KMS-11 (cell line): ENCODE data around the gene DDI2.
"Not testable (repeated sequence)": the region's sequence is repeated elsewhere in the genome, so short reads cannot be mapped to it uniquely, and the experiment has no call there.

Experiments used
- H2AFZ ChIP-seq: fragments of 200-600 bp; sonication (generic); 2 replicates; pipeline ENCODE4 v1.6.1; 2016; ENCODE audit warnings: antibody characterized with exemption, mixed run types, low read depth
- H3K27ac ChIP-seq: fragments of 200-600 bp; sonication (generic); 2 replicates; pipeline ENCODE4 v1.6.1; 2016; ENCODE audit warnings: mild to moderate bottlenecking, mixed run types
- H3K27me3 ChIP-seq: fragments of 200-600 bp; sonication (generic); 2 replicates; pipeline ENCODE4 v1.6.1; 2017; ENCODE audit warnings: mild to moderate bottlenecking, low read depth, mixed run types, moderate library complexity; ENCODE audit not compliant: insufficient read depth
- H3K36me3 ChIP-seq: fragments of 200-600 bp; sonication (generic); 2 replicates; pipeline ENCODE4 v1.6.1; 2017; ENCODE audit warnings: mild to moderate bottlenecking, mixed run types; ENCODE audit not compliant: insufficient read depth
- H3K4me1 ChIP-seq: fragments of 200-600 bp; sonication (generic); 2 replicates; pipeline ENCODE4 v1.6.1; 2016; ENCODE audit warnings: mild to moderate bottlenecking, low read depth, mixed run types; ENCODE audit not compliant: poor library complexity, severe bottlenecking
- H3K4me2 ChIP-seq: fragments of 200-600 bp; sonication (generic); 2 replicates; pipeline ENCODE4 v1.7.0; 2016; ENCODE audit warnings: mild to moderate bottlenecking, mixed run types
- H3K4me3 ChIP-seq: fragments of 200-600 bp; sonication (generic); IDR thresholded peaks from 2 replicates; pipeline ENCODE4 v1.6.1; 2017; ENCODE audit warnings: low read depth, low read length, mixed read lengths; ENCODE audit not compliant: insufficient read depth
- H3K79me2 ChIP-seq: fragments of 200-600 bp; sonication (generic); 2 replicates; pipeline ENCODE4 v1.6.1; 2016; ENCODE audit warnings: low read depth, mixed run types; ENCODE audit not compliant: insufficient read depth
- H3K9ac ChIP-seq: fragments of 200-600 bp; sonication (generic); 2 replicates; pipeline ENCODE4 v1.6.1; 2016; ENCODE audit warnings: mild to moderate bottlenecking, mixed run types
- H4K20me1 ChIP-seq: fragments of 200-600 bp; sonication (generic); 2 replicates; pipeline ENCODE4 v1.6.1; 2016; ENCODE audit warnings: mild to moderate bottlenecking, mixed run types; ENCODE audit not compliant: insufficient read depth
- TF ChIP-seq, protein P1 (sequence below): fragments of 200-600 bp; sonication (generic); conservative IDR thresholded peaks from 2 replicates; pipeline ENCODE4 v1.6.1; 2017; ENCODE audit warnings: low read depth, mild to moderate bottlenecking, antibody characterized with exemption, low read length, moderate library complexity, mixed read lengths

The DDI2 gene

DNA sequence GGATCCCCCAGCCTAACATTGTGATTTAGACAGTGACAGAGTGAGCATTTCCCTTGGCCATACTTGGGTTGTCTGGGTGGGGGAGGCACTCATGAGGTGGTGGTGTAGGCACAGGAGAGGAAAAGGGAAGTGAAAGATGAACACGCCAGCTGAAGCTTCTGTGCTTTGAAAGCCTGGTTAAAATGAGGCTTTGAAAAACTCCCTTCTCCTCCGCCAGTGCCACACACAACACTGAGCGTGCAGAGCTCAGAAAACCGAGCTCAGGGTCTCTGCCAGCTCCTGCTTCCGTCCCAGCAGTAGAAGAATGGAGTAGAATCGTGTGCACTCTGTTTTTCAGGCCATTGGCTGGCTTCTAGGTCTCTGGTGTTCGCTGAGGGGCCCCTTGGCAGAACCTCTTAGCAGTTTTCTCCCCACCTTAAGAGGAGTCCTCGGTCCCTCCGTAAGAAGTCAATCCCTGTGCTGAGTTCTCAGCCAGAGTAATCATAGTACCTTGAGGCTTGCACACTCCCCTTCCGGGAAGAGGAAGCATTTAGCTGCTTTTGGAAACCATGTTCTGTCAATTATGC lies 79.8 kb downstream of the DDI2 start:
- Histone ChIP-seq H3K36me3 (no peaks in the 10 kb centered on the region), H3K27me3 (no peaks in the 10 kb centered on the region), H3K79me2 (peaks cover 29% of the 10 kb centered on the region; the same call in 1 of the 2 replicates), H3K4me2 (no peak overlapping the region; the same call in 1 of the 2 replicates), H3K9ac (no peak overlapping the region), H3K4me3 (no peak overlapping the region), H3K4me1 (peaks cover 19% of the 10 kb centered on the region), H4K20me1 (no peaks in the 10 kb centered on the region), H3K27ac (peak overlapping the region; percentile 39; the same call in 1 of the 2 replicates), H2AFZ (no peak overlapping the region)
- TF ChIP-seq, protein P1, sequence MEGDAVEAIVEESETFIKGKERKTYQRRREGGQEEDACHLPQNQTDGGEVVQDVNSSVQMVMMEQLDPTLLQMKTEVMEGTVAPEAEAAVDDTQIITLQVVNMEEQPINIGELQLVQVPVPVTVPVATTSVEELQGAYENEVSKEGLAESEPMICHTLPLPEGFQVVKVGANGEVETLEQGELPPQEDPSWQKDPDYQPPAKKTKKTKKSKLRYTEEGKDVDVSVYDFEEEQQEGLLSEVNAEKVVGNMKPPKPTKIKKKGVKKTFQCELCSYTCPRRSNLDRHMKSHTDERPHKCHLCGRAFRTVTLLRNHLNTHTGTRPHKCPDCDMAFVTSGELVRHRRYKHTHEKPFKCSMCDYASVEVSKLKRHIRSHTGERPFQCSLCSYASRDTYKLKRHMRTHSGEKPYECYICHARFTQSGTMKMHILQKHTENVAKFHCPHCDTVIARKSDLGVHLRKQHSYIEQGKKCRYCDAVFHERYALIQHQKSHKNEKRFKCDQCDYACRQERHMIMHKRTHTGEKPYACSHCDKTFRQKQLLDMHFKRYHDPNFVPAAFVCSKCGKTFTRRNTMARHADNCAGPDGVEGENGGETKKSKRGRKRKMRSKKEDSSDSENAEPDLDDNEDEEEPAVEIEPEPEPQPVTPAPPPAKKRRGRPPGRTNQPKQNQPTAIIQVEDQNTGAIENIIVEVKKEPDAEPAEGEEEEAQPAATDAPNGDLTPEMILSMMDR = no peak

- H4K20me1 ChIP-seq = no peaks in the 10 kb centered on the region
- H3K79me2 ChIP-seq = peaks cover 28% of the 10 kb centered on the region; the same call in 1 of the 2 replicates
- no peak overlapping the region for H2AFZ ChIP-seq
- no peaks in the 10 kb centered on the region for H3K36me3 ChIP-seq
- TF ChIP-seq, protein P1 = no peak
- H3K27ac ChIP-seq = no peak overlapping the region
- H3K27me3 ChIP-seq = no peaks in the 10 kb centered on the region
- H3K4me2 ChIP-seq = no peak overlapping the region
- H3K4me3 ChIP-seq = no peak overlapping the region
- peaks cover 19% of the 10 kb centered on the region for H3K4me1 ChIP-seq
- no peak overlapping the region for H3K9ac ChIP-seq
Observed at GRCh38 chr1:15698201-15698600, 80.9 kb downstream of the DDI2 start.

DNA sequence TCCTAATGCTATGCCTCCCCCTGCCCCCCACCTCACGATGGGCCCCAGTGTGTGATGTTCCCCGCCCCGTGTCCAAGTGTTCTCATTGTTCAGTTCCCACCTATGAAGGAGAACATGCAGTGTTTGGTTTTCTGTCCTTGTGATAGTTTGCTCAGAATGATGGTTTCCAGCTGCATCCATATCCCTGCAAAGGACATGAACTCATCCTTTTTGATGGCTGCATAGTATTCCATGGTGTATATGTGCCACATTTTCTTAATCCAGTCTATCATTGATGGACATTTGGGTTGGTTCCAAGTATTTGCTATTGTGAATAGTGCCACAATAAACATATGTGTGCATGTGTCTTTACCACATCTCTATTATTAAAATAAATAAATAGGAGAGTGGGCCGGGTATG lies 82.1 kb downstream of the DDI2 start:
- H2AFZ ChIP-seq, H3K27me3 ChIP-seq, H3K9ac ChIP-seq, H3K4me3 ChIP-seq, H3K27ac ChIP-seq, H4K20me1 ChIP-seq, H3K4me2 ChIP-seq, H3K36me3 ChIP-seq: not testable (repeated sequence)
- Histone ChIP-seq H3K79me2 (peaks cover 17% of the 10 kb centered on the region; the same call in 1 of the 2 replicates), H3K4me1 (peaks cover 19% of the 10 kb centered on the region)

- no peak overlapping the region for H3K27ac ChIP-seq
- no peaks in the 10 kb centered on the region for H4K20me1 ChIP-seq
- peaks cover 19% of the 10 kb centered on the region for H3K4me1 ChIP-seq
- H3K4me3 ChIP-seq = no peak overlapping the region
- H3K79me2 ChIP-seq = peaks cover 11% of the 10 kb centered on the region; the same call in 1 of the 2 replicates
- TF ChIP-seq, protein P1 = no peak
- no peak overlapping the region for H3K4me2 ChIP-seq
- H2AFZ ChIP-seq = no peak overlapping the region
- no peaks in the 10 kb centered on the region for H3K27me3 ChIP-seq
- H3K9ac ChIP-seq = no peak overlapping the region
- no peaks in the 10 kb centered on the region for H3K36me3 ChIP-seq
Observed at GRCh38 chr1:15700508-15700907, 83.2 kb downstream of the DDI2 start.

GRCh38 chr1:15701784-15702183 lies 84.5 kb downstream of the DDI2 start:
- H3K27me3 ChIP-seq = no peaks in the 10 kb centered on the region
- peaks cover 10% of the 10 kb centered on the region; the same call in 1 of the 2 replicates for H3K79me2 ChIP-seq
- no peak overlapping the region for H3K4me2 ChIP-seq
- peaks cover 11% of the 10 kb centered on the region for H3K4me1 ChIP-seq
- H4K20me1 ChIP-seq = no peaks in the 10 kb centered on the region
- no peak overlapping the region for H3K27ac ChIP-seq
- H3K4me3 ChIP-seq = no peak overlapping the region
- no peak overlapping the region for H2AFZ ChIP-seq
- no peaks in the 10 kb centered on the region for H3K36me3 ChIP-seq
- TF ChIP-seq, protein P1 = no peak
- no peak overlapping the region for H3K9ac ChIP-seq
